Skin epidermis (tissue), 12 donors: Measurements from ENCODE around the gene MPG.

Experiments used
- H3K27ac ChIP-seq, 21 experiments: fragments of 200-600 bp; sonication (generic) in 11 of 21; one replicate each; pipeline ENCODE4 v1.5.0; 2020; ENCODE audit warnings: mild to moderate bottlenecking in 3 of 21, inconsistent platforms in 2 of 21, moderate library complexity in 2 of 21
- H3K4me3 ChIP-seq, 7 experiments: fragments of 200-600 bp; sonication (generic) in 2 of 7; one replicate each; pipeline ENCODE4 v1.5.0; 2020; ENCODE audit warnings: inconsistent platforms in 2 of 7, mild to moderate bottlenecking in 2 of 7, moderate library complexity in 1 of 7

MPG gene

DNA sequence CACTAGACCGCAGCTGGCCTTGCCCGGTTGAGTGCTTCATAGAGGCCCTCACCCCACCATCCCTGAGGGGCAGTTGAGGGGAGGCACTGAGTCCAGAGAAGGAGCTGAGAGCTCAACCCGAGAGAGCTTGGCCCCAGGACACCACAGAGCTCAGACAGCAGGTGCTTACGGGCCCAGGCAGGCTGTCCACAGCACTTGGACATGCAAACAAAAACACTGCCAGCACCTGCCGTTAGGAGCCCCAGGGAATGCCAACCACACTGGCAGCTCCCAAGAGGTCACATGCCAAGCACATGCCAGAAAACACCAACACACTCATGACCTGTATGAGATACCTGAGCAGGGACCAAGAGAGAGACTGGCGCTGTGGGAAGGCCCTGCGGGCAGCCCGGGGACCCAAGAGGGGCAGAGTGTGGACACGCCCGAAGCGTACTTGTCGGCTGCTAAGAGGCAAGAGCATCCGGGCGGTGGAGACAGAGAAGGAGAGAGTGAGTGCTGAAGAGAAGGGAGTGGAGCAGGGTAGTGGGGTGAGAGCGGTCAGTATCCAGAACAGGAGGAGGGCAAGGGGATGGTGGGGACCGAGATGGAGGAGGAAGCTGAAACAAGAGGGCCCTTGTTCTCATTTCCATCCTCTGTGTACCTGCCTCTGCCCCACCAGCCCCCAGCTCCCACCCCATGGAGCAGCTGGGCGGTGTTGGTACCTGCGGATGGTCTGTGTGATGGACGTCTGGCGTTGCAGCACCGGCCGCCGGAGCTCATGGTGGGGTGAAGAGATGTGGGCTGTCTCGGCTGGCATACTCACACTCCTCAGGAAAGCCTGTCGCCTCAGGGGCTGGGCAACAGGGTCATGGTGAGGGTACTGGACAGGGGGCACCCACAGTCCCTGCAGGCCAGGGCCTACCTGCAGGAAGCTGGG lies 13.8 kb upstream of the MPG start:
- Histone ChIP-seq H3K4me3 (no peak overlapping the region), H3K27ac (no peak overlapping the region)

DNA sequence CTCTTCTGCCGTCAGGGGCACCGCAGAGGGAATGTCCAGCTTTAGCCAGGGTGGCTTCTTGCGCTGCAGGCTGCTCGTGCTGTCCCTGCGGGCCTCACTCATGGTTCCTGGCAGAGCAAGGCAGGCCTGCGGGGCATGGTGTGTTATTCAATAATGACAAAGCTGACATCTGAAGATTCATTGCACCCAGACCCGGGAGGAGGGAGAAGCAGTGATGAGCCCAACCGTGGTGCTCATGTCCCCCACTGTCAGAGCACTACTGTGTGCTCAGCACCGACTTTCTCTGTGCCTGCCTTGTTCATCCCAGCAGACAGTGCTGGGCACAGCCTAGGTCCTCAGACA lies 13.1 kb upstream of the MPG start:
- H3K4me3 ChIP-seq, result no peak overlapping the region
- no peak overlapping the region for H3K27ac ChIP-seq

DNA sequence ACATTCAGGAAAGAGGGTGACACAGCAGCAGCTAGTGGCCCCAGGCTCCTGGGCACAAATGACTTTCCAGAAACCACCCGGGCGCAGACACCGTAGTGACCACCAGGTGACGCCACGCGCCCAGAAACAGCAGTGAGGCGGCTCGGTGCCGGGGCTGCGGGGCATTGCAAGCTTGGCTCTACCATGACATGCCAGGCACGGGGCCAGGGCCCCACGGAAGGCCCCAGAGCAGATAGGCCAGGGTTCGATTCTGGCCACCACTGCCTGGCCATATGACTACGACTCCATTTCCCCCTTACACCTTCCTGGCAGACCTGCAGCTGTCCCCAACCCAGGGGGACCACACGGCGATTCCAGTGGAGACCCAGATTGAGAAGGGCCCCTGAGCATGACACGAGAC lies 12.3 kb upstream of the MPG start:
- H3K27ac ChIP-seq, result peak overlapping the region in 1 of 21 experiments; percentile 16

DNA sequence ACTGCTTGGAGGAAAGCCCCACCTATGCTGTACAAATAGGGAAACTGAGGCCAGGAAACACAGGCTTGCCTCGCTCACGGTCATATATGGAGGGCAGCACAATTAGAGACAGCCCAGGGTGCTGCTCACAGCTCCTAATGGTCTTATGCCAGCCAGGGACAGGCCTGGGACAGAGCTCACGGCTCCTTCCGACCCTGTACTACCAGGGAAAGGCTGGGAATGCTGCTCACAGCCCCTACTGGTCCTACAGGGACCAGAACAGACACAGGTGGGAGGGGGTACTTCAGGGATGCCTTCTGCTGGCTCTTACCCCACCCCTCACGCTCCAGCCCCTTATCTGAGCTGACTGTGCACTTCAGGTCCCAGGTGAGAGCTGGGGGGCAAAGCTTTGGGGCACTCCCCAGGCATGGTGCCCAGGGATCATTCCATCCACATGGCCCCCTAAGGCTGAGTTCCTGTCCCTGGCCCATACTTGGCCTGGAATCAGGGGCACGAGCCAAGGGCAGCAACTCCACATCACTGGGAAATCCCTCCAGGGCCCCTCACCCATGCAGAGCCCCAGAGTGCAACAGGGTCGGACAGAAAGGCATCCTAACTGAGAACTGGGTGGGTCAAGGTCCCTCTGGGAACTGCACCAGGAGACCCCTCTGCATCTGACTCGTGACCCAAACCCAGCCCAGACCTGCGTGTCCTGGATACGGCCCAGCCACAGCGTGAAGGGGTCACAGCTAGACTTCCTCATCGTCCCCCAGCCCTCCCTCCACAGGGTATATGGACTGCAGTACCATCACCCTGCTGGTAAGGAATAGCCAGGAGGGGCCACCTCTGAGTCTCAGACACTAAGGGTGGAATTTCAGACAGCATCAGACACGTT lies 11.5 kb upstream of the MPG start:
- Histone ChIP-seq H3K4me3 (no peak overlapping the region), H3K27ac (peak overlapping the region in 2 of 21 experiments; percentile 16 to 57)

More for the DNA sequence above, 12.3 kb upstream of the MPG start:
- no peak overlapping the region for H3K4me3 ChIP-seq

DNA sequence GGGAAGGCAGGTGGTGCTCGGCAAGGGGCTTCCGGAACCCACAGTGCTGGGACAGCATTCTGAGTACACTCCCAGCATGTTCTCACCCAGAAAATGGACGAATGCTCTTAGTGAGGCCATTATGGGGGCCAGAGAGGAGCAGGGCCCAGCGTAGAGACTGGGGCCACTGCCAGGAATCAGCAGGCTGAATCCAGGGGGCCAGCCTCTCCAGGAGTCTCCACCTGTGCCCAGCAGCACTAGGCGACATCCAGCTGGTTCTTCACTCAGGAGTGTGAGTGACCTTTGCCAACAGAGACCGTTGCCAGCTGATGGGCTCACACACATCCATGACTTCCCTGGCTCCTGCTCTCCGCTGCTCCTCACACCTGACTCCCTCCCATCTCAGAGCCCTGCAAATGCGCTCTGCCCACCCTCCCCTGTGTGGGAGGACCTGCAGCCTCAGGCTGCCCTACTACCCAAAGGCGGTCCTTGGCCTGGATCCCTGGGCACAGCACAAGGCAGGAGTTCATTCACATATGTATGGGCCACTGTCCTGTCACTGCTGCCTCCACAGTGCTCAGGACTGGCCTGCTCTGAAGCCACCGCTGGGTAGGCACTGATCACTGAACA lies 10.7 kb upstream of the MPG start:
- Histone ChIP-seq H3K27ac (peak overlapping the region in 5 of 21 experiments; percentile 21 to 57 (median 39)), H3K4me3 (no peak overlapping the region)

DNA sequence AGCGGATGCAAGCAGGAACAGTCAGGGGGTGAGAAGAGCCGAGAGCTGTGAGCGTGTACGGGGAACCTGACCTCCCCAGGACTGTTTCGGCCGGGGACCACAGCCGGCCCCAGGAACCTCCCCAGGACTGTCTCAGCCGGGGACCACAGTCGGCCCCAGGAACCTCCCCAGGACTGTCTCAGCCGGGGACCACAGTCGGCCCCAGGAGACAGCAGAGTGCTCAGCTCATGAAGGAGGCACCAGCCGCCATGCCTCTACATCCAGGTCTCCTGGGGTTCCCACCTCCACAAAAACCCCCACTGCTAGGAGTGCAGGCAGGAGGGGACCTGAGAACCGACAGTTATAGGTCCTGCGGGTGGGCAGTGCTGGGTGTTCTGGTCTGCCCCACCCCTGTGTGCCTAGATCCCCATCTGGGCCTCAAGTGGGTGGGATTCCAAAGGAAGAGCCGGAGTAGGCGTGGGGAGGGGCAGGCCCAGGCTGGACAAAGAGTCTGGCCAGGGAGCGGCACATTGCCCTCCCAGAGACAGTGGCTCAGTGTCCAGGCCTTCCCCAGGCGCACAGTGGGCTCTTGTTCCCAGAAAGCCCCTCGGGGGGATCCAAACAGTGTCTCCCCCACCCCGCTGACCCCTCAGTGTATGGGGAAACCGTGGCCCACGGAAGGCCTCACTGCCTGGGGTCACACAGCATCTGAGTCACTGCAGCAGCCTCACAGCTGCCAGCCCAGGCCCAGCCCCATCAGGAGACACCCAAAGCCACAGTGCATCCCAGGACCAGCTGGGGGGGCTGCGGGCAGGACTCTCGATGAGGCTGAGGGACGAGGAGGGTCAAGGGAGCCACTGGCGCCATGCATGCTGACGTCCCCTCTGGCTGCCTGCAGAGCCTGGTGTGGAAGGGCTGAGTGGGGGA lies 9.9 kb upstream of the MPG start:
- peak overlapping the region in 9 of 21 experiments; percentile 1 to 57 (median 38) for H3K27ac ChIP-seq
- no peak overlapping the region for H3K4me3 ChIP-seq

DNA sequence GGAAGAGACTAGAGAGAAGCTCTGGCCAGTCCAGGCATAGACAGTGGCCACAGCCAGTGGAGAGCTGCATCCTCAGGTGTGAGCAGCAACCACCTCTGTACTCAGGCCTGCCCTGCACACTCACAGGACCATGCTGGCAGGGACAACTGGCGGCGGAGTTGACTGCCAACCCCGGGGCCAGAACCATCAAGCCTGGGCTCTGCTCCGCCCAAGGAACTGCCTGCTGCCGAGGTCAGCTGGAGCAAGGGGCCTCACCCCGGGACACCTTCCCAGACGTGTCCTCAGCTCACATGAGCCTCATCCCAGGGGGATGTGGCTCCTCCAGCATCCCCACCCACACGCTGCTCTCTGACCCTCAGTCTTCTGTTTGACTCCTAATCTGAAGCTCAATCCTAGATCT lies 8.8 kb upstream of the MPG start:
- H3K27ac ChIP-seq, result peak overlapping the region in 5 of 21 experiments; percentile 32 to 95 (median 40)
- H3K4me3 ChIP-seq, result no peak overlapping the region

DNA sequence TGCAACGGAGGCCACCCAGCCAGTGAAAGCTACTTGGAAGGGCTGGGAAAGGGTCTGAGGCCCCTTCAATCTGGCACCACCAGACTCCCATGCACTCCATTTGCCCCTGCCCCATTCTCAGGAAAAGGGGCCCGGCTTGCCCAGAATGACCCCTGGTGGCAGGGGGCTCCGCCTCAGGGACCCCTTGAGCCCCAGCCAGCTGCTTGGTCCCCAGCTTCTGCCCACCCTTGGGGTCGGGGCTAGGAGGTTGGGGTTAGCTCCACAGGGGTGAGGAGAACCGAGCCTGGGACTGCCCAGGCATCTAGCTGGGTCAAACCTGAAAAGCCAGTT lies 6.8 kb upstream of the MPG start:
- H3K27ac ChIP-seq, result peak overlapping the region in 20 of 21 experiments; percentile 20 to 97 (median 92)

DNA sequence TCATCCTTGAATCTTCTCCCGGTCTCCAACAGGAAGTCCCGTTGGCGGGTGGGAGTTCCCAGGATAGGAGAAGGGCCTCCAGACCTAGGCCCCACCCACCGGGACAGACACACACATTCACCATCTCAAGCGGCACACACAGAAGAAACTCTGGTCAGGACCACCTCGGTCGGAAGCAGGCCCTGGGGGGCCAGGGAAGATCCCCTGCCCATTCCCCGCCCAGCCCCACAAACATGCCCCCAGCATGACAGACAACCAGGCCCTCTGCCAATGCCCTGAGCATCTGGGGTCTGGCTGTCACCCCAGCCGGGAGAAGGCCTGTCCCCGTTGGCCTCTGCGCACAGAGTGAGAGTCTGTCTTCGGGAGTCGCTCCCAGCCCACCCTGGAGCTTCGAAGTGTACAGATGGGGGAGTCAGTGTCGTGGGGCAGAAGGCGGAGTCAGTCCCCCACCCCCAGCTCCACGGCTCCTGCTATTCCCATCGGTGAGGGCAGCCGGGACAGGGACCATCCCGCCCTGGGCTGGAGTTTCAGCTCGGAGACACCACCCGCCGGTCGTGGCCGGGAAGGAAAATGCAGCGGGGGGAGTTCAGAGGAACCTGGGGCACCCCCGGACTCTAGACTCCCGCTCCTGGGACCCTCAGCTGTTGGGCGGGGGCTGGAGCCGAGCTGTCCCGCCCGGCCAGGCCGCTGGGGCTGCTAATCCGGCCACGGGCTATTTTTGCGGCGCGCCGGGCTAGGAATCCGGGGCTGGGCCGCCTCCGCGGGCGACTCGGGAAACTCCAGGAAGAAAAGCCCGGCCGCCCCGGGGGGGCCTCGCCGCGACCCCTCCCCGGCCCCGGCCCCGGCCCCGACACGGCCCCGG lies 6.3 kb upstream of the MPG start:
- H3K27ac ChIP-seq, result peak overlapping the region; percentile 73 to 97 (median 92)
- H3K4me3 ChIP-seq, result peak overlapping the region; percentile 51 to 78 (median 68)

More for the DNA sequence above, 6.8 kb upstream of the MPG start:
- H3K4me3 ChIP-seq, result peak overlapping the region; percentile 51 to 78 (median 68)

DNA sequence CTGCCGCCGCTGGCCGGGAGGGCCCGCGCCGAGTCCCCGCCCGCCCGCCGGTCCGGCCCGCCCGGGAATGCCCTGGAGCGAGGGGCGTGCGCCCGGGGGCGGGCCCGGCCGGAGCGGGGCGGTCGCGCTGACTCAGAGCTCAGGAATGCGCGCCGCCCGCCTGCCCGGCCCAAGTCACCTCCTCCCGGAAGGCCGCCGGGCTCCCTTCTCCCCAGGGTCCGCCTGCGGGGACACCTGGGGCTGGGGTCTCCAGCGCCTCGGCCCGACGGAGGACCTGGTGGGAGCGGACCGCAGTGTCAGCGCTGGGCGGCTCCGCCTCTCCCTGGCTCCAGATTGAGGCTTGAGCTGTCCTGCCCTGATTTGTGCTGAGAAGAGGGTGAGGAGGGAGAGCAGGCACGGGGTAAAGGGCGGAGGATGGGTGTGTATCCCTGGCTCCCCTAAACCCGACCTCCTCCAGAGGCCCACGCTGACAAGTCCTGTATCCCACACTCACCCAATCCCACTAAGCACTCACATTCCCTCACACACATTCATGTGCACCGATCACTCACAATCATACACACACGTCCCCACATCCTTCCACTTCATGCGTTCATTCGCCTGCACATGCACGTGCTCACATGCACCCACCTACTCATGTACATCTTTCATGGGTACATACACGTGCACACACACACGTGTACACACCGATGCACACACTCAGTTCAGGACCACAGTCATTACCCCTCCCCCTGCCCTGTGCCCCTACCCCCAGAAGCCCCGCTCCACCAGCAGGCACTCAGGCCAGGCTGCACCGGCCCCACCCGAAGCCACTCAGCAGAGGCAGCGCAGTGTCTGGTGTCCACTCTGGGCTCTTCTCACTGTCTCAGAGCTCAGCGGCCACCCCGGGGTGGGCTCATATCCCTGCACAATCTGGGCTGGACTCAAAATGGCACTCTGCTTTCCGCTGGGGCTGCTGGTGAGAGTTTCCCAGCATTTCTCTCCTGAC lies 5.2 kb upstream of the MPG start, which contains the start of gene RHBDF1:
Gene RHBDF1 (minus strand): TSS at position 71 of the 988 bp plus-strand sequence. CDS start 7,616 bp downstream, outside the sequence.
- Histone ChIP-seq H3K4me3 (peak within 1 kb of the TSS; percentile 51 to 78 (median 68)), H3K27ac (peak within 1 kb of the TSS; percentile 73 to 97 (median 92))

DNA sequence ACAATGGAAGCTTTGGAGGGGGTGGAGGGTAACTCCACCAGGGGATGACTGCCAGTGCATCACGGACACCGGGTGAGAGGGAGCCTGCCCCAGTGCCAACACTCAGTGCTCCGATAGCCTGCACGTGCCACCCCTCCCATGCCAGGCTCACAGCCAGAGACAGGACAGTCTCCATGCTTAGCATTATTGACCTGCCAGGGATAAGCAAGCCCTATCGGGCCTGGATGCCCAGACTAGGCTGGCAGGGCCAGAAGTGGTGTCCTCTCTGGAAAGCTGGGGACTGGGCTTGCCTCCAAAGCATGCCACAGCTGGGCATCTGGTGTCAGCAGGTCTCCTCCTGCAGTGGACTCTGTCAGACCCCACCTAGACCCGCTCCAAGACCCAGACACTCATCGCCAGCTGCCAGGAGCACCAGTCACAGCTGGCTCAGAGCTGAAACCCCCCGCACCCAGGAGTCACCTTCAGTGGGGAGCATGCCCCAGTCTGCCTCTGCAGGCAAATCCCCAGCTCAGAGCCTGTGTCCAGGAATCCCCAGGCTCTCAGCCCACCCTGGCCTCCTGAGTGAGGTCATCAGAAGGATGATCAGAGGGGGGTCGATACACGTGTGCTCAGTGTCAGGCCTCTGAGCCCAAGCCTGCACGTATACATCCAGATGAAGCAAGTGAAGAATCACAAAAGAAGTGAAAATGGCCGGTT lies 3.8 kb upstream of the MPG start:
- peak overlapping the region in 5 of 21 experiments; percentile 1 to 70 (median 23) for H3K27ac ChIP-seq
- H3K4me3 ChIP-seq, result no peak overlapping the region

DNA sequence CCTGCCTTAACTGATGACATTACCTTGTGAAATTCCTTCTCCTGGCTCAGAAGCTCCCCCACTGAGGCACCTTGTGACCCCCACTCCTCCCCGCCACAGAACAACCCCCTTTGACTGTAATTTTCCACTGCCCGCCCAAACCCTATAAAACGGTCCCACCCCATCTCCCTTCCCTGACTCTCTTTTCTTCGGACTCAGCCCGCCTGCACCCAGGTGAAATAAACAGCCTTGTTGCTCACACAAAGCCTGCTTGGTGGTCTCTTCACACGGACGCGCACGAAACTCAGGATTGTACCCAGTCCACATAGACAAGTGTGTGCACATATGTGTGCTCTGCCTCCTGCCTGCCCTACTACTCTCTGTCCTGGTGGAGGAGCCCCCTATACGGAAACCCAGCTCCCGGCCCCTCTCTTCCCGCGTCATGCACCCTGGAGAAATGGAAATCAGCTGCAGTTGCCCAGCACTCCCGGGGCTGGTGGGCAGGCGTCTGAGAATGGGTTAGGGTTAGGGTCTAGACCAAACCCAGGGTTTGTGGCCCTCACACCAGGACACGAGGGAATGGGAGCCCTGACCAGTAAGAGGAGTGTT lies 3.2 kb upstream of the MPG start:
- Histone ChIP-seq H3K4me3 (no peak overlapping the region), H3K27ac (peak overlapping the region in 15 of 21 experiments; percentile 3 to 97 (median 94))

DNA sequence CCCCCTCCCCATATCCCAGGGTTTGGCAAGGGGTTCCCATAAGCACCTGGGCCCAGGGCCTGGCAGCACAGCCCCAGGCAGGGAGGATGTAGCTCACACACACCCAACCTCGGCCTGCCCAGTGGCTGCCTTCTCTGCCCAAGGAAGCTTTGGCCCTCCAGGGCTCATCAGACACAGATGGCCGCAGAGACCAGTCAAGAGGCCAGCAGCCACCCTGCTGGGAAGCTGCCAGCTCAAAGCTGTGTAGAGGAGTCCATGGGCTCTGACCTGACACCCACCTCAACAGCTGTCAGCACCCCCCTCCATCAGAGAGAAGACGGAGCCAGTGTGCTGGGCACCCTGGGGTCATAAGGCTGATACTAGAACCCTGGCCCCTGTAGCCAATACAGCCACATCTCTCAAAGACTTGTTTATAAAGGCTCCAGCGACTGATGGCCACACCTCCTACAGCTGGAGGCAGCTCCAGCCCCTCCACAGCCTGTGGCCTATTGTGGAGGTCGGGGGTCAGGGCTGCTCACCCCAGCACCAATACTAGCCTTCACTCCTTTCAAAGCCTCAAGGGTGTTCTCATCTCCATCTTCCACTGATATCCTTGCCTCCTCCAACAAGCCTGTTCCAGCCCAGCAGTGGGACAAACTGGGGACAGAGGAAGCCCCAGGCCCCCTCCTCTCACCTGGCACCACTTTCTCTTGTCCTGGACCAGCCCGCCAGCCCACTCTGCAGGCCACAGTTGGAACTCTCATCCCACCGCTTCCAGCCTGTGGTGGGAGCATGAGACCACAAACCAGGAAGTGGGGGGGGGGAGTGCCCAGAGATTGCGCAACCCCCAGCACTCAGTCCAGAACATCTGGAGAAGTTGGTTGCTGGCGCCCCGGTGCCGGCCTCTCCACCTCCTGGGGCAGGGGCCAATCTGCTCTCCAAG lies 2.2 kb upstream of the MPG start:
- H3K4me3 ChIP-seq, result no peak overlapping the region
- H3K27ac ChIP-seq, result peak overlapping the region in 18 of 21 experiments; percentile 3 to 97 (median 92)

DNA sequence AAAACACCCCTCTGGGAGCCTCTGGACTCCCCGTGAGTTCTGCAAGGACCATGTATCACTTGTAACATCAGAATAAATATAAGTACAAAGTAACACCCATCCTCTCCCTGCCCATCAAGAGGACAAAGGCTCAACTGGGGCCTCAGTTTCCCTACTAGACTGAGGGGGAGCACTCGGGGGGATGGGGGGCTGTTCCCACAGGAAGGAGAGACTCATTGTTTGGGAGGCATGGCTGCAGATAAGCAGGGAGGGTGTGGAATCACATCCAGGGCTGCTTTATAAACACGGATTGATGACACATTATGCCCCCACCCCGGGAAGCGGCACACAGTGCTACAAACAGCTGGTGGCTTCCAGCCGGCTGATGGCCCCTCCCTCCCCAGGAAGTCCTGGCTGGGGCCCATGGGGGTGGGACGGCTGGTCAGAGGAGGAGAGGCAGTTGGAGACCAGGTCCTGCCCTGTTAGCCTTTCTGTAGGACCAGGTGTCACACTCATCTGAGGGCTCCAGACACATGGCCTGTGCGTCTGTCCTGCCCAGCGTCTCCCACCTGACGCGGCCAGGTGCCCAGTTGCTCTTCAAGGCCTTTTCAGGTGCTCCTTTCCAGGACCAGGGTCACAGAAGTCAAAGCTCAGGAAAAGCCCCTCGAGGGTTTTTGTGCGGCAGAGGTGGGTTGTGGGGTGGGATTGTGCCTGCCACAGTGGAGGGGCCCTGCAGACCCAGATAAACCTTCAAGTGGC lies 1.3 kb upstream of the MPG start:
- Histone ChIP-seq H3K27ac (peak overlapping the region in 20 of 21 experiments; percentile 62 to 97 (median 94)), H3K4me3 (peak overlapping the region in 6 of 7 experiments; percentile 47 to 88 (median 78))
